Activated CD4-positive, alpha-beta memory T cell treated with anti-CD3 and anti-CD28 coated beads, Interleukin-2, amount 10 ng/mL, durations not matched to agents 7 days and 5 days (primary cell): ENCODE measurements around the gene ATP5F1A. TPM values are rescaled to one million over a fixed set of nuclear protein-coding genes. Genes with fewer than 3 reads are reported as not detected.
"Not testable (repeated sequence)": the region's sequence is repeated elsewhere in the genome, so short reads cannot be mapped to it uniquely, and the experiment has no call there.

Experiments used
- CTCF ChIA-PET: fragments of 350-600 bp; sonication (Branson Sonifier 250); formaldehyde crosslinking; loops from one replicate; lab custom pipeline; 2021; ENCODE audit warnings: antibody characterized with exemption, inconsistent platforms; lab: Charles Lee
- POLR2A ChIA-PET: fragments of 350-600 bp; sonication (Branson Sonifier 250); formaldehyde crosslinking; loops from one replicate; lab custom pipeline; 2021; ENCODE audit warnings: antibody characterized with exemption; lab: Charles Lee
- DNase-seq: peaks from one replicate; pipeline ENCODE4 v3.0.0-alpha.2; 2020
- H3K27ac Mint-ChIP-seq: one replicate; pipeline ENCODE4 v1.8.0; 2021; ENCODE audit warnings: mild to moderate bottlenecking, mixed read lengths
- H3K27me3 Mint-ChIP-seq: one replicate; pipeline ENCODE4 v1.8.0; 2021; ENCODE audit warnings: mixed read lengths
- H3K36me3 Mint-ChIP-seq: one replicate; pipeline ENCODE4 v1.8.0; 2021; ENCODE audit warnings: low read depth, mixed read lengths
- H3K4me1 Mint-ChIP-seq: one replicate; pipeline ENCODE4 v1.8.0; 2021; ENCODE audit warnings: mixed read lengths
- H3K4me3 Mint-ChIP-seq: one replicate; pipeline ENCODE4 v1.8.0; 2021; ENCODE audit warnings: mild to moderate bottlenecking, mixed read lengths
- H3K9me3 Mint-ChIP-seq: one replicate; pipeline ENCODE4 v1.8.0; 2021; ENCODE audit warnings: mixed read lengths
- total RNA-seq, 2 experiments: library from RNA; stranded (reverse); gene quantifications; one replicate each; pipeline ENCODE4 v1.2.3, GENCODE V29; 2021

ATP5F1A gene
- 100 to 1,000 TPM; 282 to 287 TPM for total RNA-seq

GRCh38 chr18:46097801-46098615 lies at the start of gene ATP5F1A:
TSS of gene ATP5F1A (minus strand) at chr18:46098296. CDS start at chr18:46098231, 65 bp downstream.
- Mint-ChIP-seq H3K27me3 (no peaks in the 10 kb centered on the region), H3K36me3 (peaks cover 26% of the 10 kb centered on the region), H3K9me3 (no peaks in the 10 kb centered on the region), H3K4me3 (peak within 1 kb of the TSS; percentile 98), H3K4me1 (peaks cover 27% of the 10 kb centered on the region), H3K27ac (peak within 1 kb of the TSS; percentile 97)
- ChIA-PET CTCF (interaction anchor here (0.7 to 3.2 kb wide), 5 partner anchors 25 to 1260 kb away, joined by 6 to 16 read pairs (median 9); a partner anchor contains a TSS), POLR2A (interaction anchor here (0.7 to 2.2 kb wide), 14 partner anchors 8 to 411 kb away, joined by 3 to 8 read pairs (median 4); a partner anchor contains a TSS)
- DNase-seq, result peak; percentile 90

- no peak overlapping the region for H3K27ac Mint-ChIP-seq
- no peaks in the 10 kb centered on the region for H3K9me3 Mint-ChIP-seq
- no peaks in the 10 kb centered on the region for H3K27me3 Mint-ChIP-seq
- no peak overlapping the region for H3K4me3 Mint-ChIP-seq
- CTCF ChIA-PET, result interaction anchor here (0.6 to 0.7 kb wide), 2 partner anchors 85 to 155 kb away, joined by 3 read pairs; no protein-coding TSS in a partner anchor
- H3K4me1 Mint-ChIP-seq, result no peaks in the 10 kb centered on the region
- DNase-seq, result no peak
- no peaks in the 10 kb centered on the region for H3K36me3 Mint-ChIP-seq
- POLR2A ChIA-PET, result no interaction called here
These were observed 43.1 kb upstream of the ATP5F1A start for GRCh38 chr18:46141199-46141598.

- ChIA-PET POLR2A (interaction anchor here (1.1 kb wide), 1 partner anchor 9 kb away, joined by 3 read pairs; no protein-coding TSS in a partner anchor), CTCF (interaction anchor here (0.6 to 0.8 kb wide), 2 partner anchors 143 to 475 kb away, joined by 3 to 4 read pairs; no protein-coding TSS in a partner anchor)
- no peak for DNase-seq
- Mint-ChIP-seq H3K9me3 (no peaks in the 10 kb centered on the region), H3K4me3 (no peak overlapping the region), H3K4me1 (no peaks in the 10 kb centered on the region), H3K27ac (no peak overlapping the region), H3K27me3 (no peaks in the 10 kb centered on the region), H3K36me3 (no peaks in the 10 kb centered on the region)
These were observed 42.1 kb upstream of the ATP5F1A start for GRCh38 chr18:46140173-46140572.

- no peaks in the 10 kb centered on the region for H3K9me3 Mint-ChIP-seq
- H3K4me1 Mint-ChIP-seq, result no peaks in the 10 kb centered on the region
- no peak overlapping the region for H3K4me3 Mint-ChIP-seq
- H3K36me3 Mint-ChIP-seq, result peaks cover 4% of the 10 kb centered on the region
- H3K27ac Mint-ChIP-seq, result no peak overlapping the region
- CTCF ChIA-PET, result interaction anchor here (2.7 kb wide), 1 partner anchor 38 kb away, joined by 8 read pairs; a partner anchor contains a TSS
- H3K27me3 Mint-ChIP-seq, result no peaks in the 10 kb centered on the region
- no peak for DNase-seq
- POLR2A ChIA-PET, result interaction anchor here (0.6 kb wide), 1 partner anchor 477 kb away, joined by 3 read pairs; no protein-coding TSS in a partner anchor
These were observed 37.0 kb upstream of the ATP5F1A start for GRCh38 chr18:46134920-46135675.

DNA sequence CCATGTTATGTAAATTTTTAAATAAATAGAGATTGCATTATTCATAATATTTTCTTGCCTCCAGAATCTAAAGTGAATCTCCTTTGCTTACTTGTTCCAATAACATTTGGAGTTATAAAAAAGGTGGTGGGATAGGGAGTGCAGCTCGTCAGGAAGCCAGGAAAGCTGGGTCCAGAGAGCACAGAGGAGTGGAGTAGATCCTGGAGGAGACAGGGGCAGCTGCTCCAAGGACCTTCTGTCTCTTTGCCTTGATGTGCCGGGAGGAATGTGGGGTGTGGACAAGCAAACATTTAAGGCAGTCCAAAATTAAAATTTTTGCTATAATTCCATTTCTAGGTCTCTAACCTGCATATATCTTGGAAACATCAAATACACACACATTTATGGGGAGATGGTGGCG lies 35.4 kb upstream of the ATP5F1A start:
- no peak for DNase-seq
- H3K36me3 Mint-ChIP-seq, result peaks cover 17% of the 10 kb centered on the region
- no peak overlapping the region for H3K4me3 Mint-ChIP-seq
- no peaks in the 10 kb centered on the region for H3K4me1 Mint-ChIP-seq
- H3K9me3 Mint-ChIP-seq, result no peaks in the 10 kb centered on the region
- H3K27ac Mint-ChIP-seq, result no peak overlapping the region
- H3K27me3 Mint-ChIP-seq, result no peaks in the 10 kb centered on the region
- CTCF ChIA-PET, result no interaction called here
- POLR2A ChIA-PET, result no interaction called here

DNA sequence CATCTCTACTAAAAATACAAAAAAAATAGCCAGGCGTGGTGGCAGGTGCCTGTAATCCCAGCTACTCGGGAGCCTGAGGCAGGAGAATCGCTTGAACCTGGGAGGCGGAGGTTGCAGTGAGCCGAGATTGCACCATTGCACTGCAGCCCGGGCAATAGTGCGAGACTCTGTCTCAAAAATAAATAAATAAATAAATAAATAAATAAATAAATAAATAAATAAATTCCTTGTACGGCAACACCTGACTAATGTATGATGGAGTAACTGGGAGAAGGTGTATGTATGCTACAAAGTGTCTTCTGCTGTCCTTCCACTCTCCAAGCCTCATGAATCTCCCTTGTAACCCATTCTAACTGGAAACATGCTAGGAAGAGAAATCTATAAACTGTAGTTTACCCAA lies 32.5 kb upstream of the ATP5F1A start:
- POLR2A ChIA-PET, H3K27ac Mint-ChIP-seq, CTCF ChIA-PET: not testable (repeated sequence)

DNA sequence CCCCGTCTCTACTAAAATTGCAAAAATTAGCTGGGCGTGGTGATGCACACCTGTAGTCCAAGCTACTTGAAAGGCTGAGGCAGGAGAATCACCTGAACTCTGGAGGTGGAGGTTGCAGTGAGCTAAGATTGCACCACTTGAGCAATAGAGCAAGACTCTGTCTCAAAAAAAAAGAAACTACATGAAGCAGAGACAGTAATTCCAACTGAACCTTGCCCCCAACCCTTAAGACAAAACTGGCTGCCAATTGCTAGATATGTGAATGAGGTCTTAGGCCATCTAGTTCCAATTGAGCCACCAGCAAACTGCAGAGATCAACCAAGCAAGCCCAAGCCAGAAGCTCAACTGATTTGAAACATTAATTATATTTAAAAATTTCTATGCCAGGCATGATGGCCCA lies 32.0 kb upstream of the ATP5F1A start:
- ChIA-PET CTCF (no interaction called here), POLR2A (no interaction called here)
- H3K36me3 Mint-ChIP-seq, result peaks cover 36% of the 10 kb centered on the region
- H3K27me3 Mint-ChIP-seq, result no peaks in the 10 kb centered on the region
- no peak overlapping the region for H3K4me3 Mint-ChIP-seq
- no peaks in the 10 kb centered on the region for H3K9me3 Mint-ChIP-seq
- no peak for DNase-seq
- no peak overlapping the region for H3K27ac Mint-ChIP-seq
- H3K4me1 Mint-ChIP-seq, result no peaks in the 10 kb centered on the region

More for the DNA sequence above, 32.5 kb upstream of the ATP5F1A start:
- not testable (repeated sequence) for H3K4me1 Mint-ChIP-seq, H3K4me3 Mint-ChIP-seq, H3K9me3 Mint-ChIP-seq, H3K27me3 Mint-ChIP-seq, DNase-seq
- H3K36me3 Mint-ChIP-seq, result peaks cover 36% of the 10 kb centered on the region

- H3K4me3 Mint-ChIP-seq, H3K27ac Mint-ChIP-seq, DNase-seq, POLR2A ChIA-PET, H3K9me3 Mint-ChIP-seq, H3K27me3 Mint-ChIP-seq, H3K4me1 Mint-ChIP-seq: not testable (repeated sequence)
- CTCF ChIA-PET, result interaction anchor here (1.0 to 1.8 kb wide), 2 partner anchors 22 to 47 kb away, joined by 4 read pairs; a partner anchor contains a TSS
- H3K36me3 Mint-ChIP-seq, result peaks cover 55% of the 10 kb centered on the region
These were observed 28.5 kb upstream of the ATP5F1A start for GRCh38 chr18:46126625-46127024.

GRCh38 chr18:46113751-46114150 lies 15.7 kb upstream of the ATP5F1A start:
- POLR2A ChIA-PET, result no interaction called here
- no peaks in the 10 kb centered on the region for H3K9me3 Mint-ChIP-seq
- H3K27me3 Mint-ChIP-seq, result no peaks in the 10 kb centered on the region
- peaks cover 12% of the 10 kb centered on the region for H3K4me1 Mint-ChIP-seq
- CTCF ChIA-PET, result interaction anchor here (0.9 to 1.3 kb wide), 3 partner anchors 10 to 544 kb away, joined by 3 read pairs; partner anchors contain the start of gene HAUS1
- H3K36me3 Mint-ChIP-seq, result peaks cover 37% of the 10 kb centered on the region
- no peak for DNase-seq
- H3K4me3 Mint-ChIP-seq, result no peak overlapping the region
- H3K27ac Mint-ChIP-seq, result no peak overlapping the region

- POLR2A ChIA-PET, result no interaction called here
- H3K4me3 Mint-ChIP-seq, result no peak overlapping the region
- H3K27ac Mint-ChIP-seq, result no peak overlapping the region
These were observed 12.3 kb upstream of the ATP5F1A start for GRCh38 chr18:46110406-46110805.

GRCh38 chr18:46109386-46109785 lies 11.3 kb upstream of the ATP5F1A start:
- no peak for DNase-seq
- ChIA-PET CTCF (interaction anchor here (0.7 kb wide), 1 partner anchor 549 kb away, joined by 3 read pairs; no protein-coding TSS in a partner anchor), POLR2A (no interaction called here)
- Mint-ChIP-seq H3K27ac (no peak overlapping the region), H3K9me3 (no peaks in the 10 kb centered on the region), H3K36me3 (peaks cover 45% of the 10 kb centered on the region), H3K4me3 (no peak overlapping the region), H3K27me3 (no peaks in the 10 kb centered on the region), H3K4me1 (peaks cover 36% of the 10 kb centered on the region)

More at GRCh38 chr18:46110406-46110805, 12.3 kb upstream of the ATP5F1A start:
- no peaks in the 10 kb centered on the region for H3K9me3 Mint-ChIP-seq
- CTCF ChIA-PET, result interaction anchor here (0.7 kb wide), 2 partner anchors 346 to 548 kb away, joined by 3 to 5 read pairs; no protein-coding TSS in a partner anchor
- H3K27me3 Mint-ChIP-seq, result no peaks in the 10 kb centered on the region
- H3K4me1 Mint-ChIP-seq, result peaks cover 30% of the 10 kb centered on the region
- peaks cover 45% of the 10 kb centered on the region for H3K36me3 Mint-ChIP-seq
- no peak for DNase-seq

- H3K36me3 Mint-ChIP-seq, result peaks cover 23% of the 10 kb centered on the region
- ChIA-PET CTCF (interaction anchor here (0.7 to 1.5 kb wide), 4 partner anchors 10 to 439 kb away, joined by 3 to 4 read pairs (median 3); a partner anchor contains a TSS), POLR2A (interaction anchor here (1.0 to 2.0 kb wide), 4 partner anchors 31 to 146 kb away, joined by 3 to 5 read pairs (median 4); a partner anchor contains a TSS)
These were observed 6.2 kb upstream of the ATP5F1A start, which contains the start of gene HAUS1 for GRCh38 chr18:46104128-46104911. TSS of gene HAUS1 (plus strand) at chr18:46104385. CDS start at chr18:46104412, 27 bp downstream.

More at GRCh38 chr18:46104128-46104911, 6.2 kb upstream of the ATP5F1A start, which contains the start of gene HAUS1:
- peak within 1 kb of the TSS; percentile 89 for H3K27ac Mint-ChIP-seq
- H3K27me3 Mint-ChIP-seq, result no peaks in the 10 kb centered on the region
- H3K4me3 Mint-ChIP-seq, result peak within 1 kb of the TSS; percentile 99
- no peaks in the 10 kb centered on the region for H3K9me3 Mint-ChIP-seq
- DNase-seq, result peak; percentile 84
- peaks cover 36% of the 10 kb centered on the region for H3K4me1 Mint-ChIP-seq
